Adrenal gland (tissue), 12 donors: ENCODE results near the gene VIPR1. TPM values are rescaled to one million over a fixed set of nuclear protein-coding genes. Genes with fewer than 3 reads are reported as not detected.

ENCODE experiments used
- DNase-seq, 7 donors: peaks; one replicate each; pipeline ENCODE4 v3.0.0-alpha.2; 2019 to 2020
- H3K27ac ChIP-seq, 5 donors: fragments of 200-600 bp; sonication (generic) in 4 of 5; 1 replicate in 3 of 5; 2 replicates in 2 of 5; pipeline versions ENCODE4 v1.5.1 to v1.8.0; 2016 to 2020; ENCODE audit warnings: mild to moderate bottlenecking in 1 of 5
- H3K27me3 ChIP-seq: fragments of 200-600 bp; 2 replicates; pipeline ENCODE4 v1.8.0; 2021
- H3K36me3 ChIP-seq, 2 donors: fragments of 200-600 bp; replicated peaks in 1 of 2; 1 replicate in 1 of 2; 2 replicates in 1 of 2; pipeline versions ENCODE4 v1.5.1 to v1.8.0; 2018 to 2022
- H3K4me1 ChIP-seq, 2 donors: fragments of 200-600 bp; replicated peaks in 1 of 2; 1 replicate in 1 of 2; 2 replicates in 1 of 2; pipeline versions ENCODE4 v1.5.1 to v1.8.0; 2018 to 2021
- H3K4me3 ChIP-seq, 4 donors: fragments of 200-600 bp; sonication (generic) in 3 of 4; one replicate each; pipeline ENCODE4 v1.5.1; 2016 to 2018
- H3K9me3 ChIP-seq, 3 donors: fragments of 200-600 bp; sonication (generic) in 1 of 3; replicated peaks in 1 of 3; 1 replicate in 2 of 3; 2 replicates in 1 of 3; pipeline versions ENCODE4 v1.5.1 to v1.8.0; 2016 to 2021
- POLR2A ChIP-seq, 2 donors: fragments of 450-650 bp; IDR thresholded peaks; one replicate each; pipeline ENCODE4 v1.6.1; 2017; ENCODE audit warnings: antibody characterized with exemption in 2 of 2, mild to moderate bottlenecking in 2 of 2, moderate library complexity in 1 of 2
- WGBS, 4 donors: extraction: QIAGEN DNeasy Blood & Tissue Kit in 2 of 4; methylation state at CpG; one replicate each; pipeline versions ENCODE4 v1.1.5 to v1.1.7; 2013 to 2017; 5-methylcytosine and 5-hydroxymethylcytosine counted together
- intact Hi-C, 2 donors: fragments of 100-400 bp; cut with DNase I; formaldehyde crosslinking; loops; one replicate each; pipeline versions ENCODE4 v1.14.1 to v1.15.0; 2022 to 2023
- polyA plus RNA-seq, 3 donors: library from polyadenylated mRNA; stranded (reverse); fragments of 200-250 nt in 2 of 3; fragments of 350-450 nt in 1 of 3; fragmentation: Illumina TruSeq in 1 of 3; extraction: RNeasy Lipid Tissue Mini Kit (QIAGEN cat#74804) in 1 of 3; gene quantifications; one replicate each; pipeline ENCODE4 v1.2.3, GENCODE V29; 2013 to 2014
- total RNA-seq, 9 donors: library from RNA; depleted of rRNA in 4 of 9; stranded (reverse); fragments of >200 nt in 4 of 9; fragments of 120-200 nt in 1 of 9; fragmentation: NEBNext Ultra II Directional in 1 of 9; extraction: Animal tissue kit (Norgen Biotek cat#: 25700) in 1 of 9; gene quantifications; one replicate each; pipeline versions ENCODE4 v1.1.0 to v1.2.4, GENCODE V29; 2013 to 2023
- TF ChIP-seq, protein P1 (sequence below), 6 experiments: fragments of 450-650 bp in 4 of 6; fragments of 200-600 bp in 2 of 6; sonication (generic) in 1 of 6; IDR thresholded peaks; 1 replicate in 5 of 6; 2 replicates in 1 of 6; pipeline versions ENCODE4 v1.5.1 to v1.8.0; 2016 to 2021; ENCODE audit warnings: antibody characterized with exemption in 6 of 6, mild to moderate bottlenecking in 2 of 6, moderate library complexity in 1 of 6
- donor health status: healthy with polysubstance abuse.
- donor health status: Bipolar disorder and iron deficiency.
- donor health status: DM: yes; HTN: yes; CAD: no.
- donor health status: DM: no; HTN: no; CAD: no.
- donor health status: DM: no; HTN: no; CAD: no.
- donor health status: DM: yes; HTN: yes; CAD: no.

The VIPR1 gene
- total and polyA plus RNA-seq, 12 donors = 0.55 to 24.4 (median 3.5) TPM

DNA sequence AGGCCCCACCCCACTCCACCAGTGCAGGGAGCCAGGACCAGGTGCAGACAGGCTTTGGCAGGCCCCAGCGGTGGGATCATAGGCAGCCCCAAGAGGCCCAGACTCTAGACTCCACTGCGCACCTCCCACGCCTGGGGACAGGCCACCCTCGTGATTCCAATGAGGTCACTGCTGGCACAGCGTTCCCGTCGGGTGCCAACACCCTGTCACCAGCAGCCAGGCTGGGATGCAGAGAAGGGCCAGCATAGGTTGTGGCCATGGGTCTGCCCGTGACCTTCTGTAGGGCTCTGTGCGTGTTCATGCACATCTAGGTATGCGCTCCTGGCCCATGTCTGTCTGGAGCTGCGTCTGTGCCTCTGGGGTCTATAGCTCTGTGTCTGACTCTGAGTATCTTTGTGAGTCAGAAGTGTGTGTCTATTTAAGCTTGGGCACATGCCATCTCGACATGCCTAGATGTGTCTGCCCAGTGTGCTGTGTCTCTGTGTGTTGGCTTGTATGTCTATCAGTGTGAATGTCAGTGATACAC lies 13.0 kb downstream of the VIPR1 start:
- WGBS, 4 donors = 89 to 100% (median 93%) methylated on average over 1 to 12 of the region's 12 CpGs
- no peak overlapping the region for H3K27ac ChIP-seq
- no peaks in the 10 kb centered on the region for H3K4me1 ChIP-seq
- H3K27me3 ChIP-seq = no peaks in the 10 kb centered on the region
- TF ChIP-seq, protein P1, sequence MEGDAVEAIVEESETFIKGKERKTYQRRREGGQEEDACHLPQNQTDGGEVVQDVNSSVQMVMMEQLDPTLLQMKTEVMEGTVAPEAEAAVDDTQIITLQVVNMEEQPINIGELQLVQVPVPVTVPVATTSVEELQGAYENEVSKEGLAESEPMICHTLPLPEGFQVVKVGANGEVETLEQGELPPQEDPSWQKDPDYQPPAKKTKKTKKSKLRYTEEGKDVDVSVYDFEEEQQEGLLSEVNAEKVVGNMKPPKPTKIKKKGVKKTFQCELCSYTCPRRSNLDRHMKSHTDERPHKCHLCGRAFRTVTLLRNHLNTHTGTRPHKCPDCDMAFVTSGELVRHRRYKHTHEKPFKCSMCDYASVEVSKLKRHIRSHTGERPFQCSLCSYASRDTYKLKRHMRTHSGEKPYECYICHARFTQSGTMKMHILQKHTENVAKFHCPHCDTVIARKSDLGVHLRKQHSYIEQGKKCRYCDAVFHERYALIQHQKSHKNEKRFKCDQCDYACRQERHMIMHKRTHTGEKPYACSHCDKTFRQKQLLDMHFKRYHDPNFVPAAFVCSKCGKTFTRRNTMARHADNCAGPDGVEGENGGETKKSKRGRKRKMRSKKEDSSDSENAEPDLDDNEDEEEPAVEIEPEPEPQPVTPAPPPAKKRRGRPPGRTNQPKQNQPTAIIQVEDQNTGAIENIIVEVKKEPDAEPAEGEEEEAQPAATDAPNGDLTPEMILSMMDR (IDR thresholded peaks at IDR 0.05) = no peak
- no peak for TF ChIP-seq POLR2A (IDR thresholded peaks at IDR 0.05)
- no peaks in the 10 kb centered on the region for H3K36me3 ChIP-seq
- H3K4me3 ChIP-seq = no peak overlapping the region
- no peaks in the 10 kb centered on the region for H3K9me3 ChIP-seq
- intact Hi-C loops = no loop called here
- DNase-seq = no peak

DNA sequence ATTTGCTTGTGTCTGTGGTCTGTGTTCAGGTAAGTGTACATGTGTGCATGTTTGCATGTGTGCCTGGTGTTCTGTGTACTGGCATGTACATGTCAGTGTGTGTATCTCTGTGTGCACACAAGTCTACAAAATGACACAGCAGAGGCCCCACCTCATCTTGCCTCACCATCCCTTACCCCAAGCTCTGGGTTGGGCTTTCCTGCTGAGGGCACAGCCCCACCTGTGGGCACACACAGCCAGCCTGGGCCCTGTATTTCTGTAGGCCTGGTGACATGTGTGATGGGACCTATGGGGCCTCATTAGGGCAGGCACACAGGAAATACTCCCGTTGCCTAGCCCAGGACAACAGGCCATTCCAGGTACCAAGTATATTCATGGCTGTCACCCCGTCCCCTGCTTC lies 13.5 kb downstream of the VIPR1 start:
- Histone ChIP-seq H3K4me3 (no peak overlapping the region), H3K9me3 (no peaks in the 10 kb centered on the region), H3K27me3 (no peaks in the 10 kb centered on the region), H3K36me3 (no peaks in the 10 kb centered on the region), H3K27ac (no peak overlapping the region), H3K4me1 (no peaks in the 10 kb centered on the region)
- WGBS, 4 donors = 74 to 100% (median 85%) methylated on average over 2 of the region's 2 CpGs
- TF ChIP-seq POLR2A (IDR thresholded peaks at IDR 0.05) = no peak
- TF ChIP-seq, protein P1 (IDR thresholded peaks at IDR 0.05) = no peak
- intact Hi-C loops = no loop called here
- DNase-seq = no peak

DNA sequence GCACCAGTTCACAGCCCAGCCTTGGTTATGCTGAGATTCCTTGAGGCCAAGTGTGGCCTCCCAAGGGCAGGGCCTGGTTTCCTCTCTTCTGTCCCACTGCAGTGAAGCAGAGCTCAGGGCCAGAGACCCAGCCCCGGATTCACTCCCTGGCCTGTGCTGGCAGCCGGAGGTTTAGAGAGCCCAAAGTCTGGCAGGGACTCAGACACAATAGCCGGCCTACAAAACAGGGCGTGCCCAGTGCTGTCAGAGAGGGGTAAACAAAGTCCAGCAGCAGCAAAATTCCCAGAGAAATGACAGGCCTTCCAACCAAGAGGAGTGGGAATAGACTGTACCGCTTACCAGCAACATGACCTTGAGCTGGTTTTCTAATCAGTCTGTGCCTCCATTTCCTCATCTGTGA lies 14.0 kb downstream of the VIPR1 start:
- peak in 1 of 7 donors; percentile 37 for DNase-seq
- 73 to 87% (median 80%) methylated on average over 5 of the region's 5 CpGs for WGBS, 4 donors
- Histone ChIP-seq H3K36me3 (no peaks in the 10 kb centered on the region), H3K4me3 (no peak overlapping the region), H3K27ac (no peak overlapping the region), H3K27me3 (no peaks in the 10 kb centered on the region), H3K9me3 (no peaks in the 10 kb centered on the region), H3K4me1 (no peaks in the 10 kb centered on the region)
- intact Hi-C loops = no loop called here
- TF ChIP-seq POLR2A (IDR thresholded peaks at IDR 0.05) = no peak
- TF ChIP-seq, protein P1 (IDR thresholded peaks at IDR 0.05) = no peak

DNA sequence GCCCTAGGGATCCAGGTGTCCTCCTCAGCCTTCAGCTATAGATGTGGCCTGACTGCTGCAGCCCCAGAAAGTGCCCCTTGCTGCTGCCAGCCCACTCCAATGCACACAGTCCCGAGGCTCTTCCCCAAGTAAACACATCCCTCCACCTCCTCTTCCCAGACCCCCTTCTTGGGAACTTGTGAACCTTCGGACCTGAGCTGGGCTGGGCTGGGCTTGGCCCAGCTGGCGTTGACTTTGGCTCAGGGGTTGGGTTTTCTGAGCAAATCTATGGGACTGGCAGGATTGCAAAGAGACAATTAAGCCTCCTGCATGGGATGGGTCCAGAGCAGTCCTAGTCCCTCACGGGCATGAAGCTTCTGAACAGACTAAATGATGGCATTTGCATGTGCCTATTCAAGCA lies 14.7 kb downstream of the VIPR1 start:
- H3K9me3 ChIP-seq = no peaks in the 10 kb centered on the region
- H3K36me3 ChIP-seq = no peaks in the 10 kb centered on the region
- no peak overlapping the region for H3K4me3 ChIP-seq
- DNase-seq = no peak
- WGBS, 4 donors = 63 to 93% (median 78%) methylated on average over 4 of the region's 4 CpGs
- H3K27me3 ChIP-seq = no peaks in the 10 kb centered on the region
- H3K4me1 ChIP-seq = no peaks in the 10 kb centered on the region
- intact Hi-C loops = no loop called here
- H3K27ac ChIP-seq = no peak overlapping the region
- TF ChIP-seq, protein P1 (IDR thresholded peaks at IDR 0.05) = no peak
- TF ChIP-seq POLR2A (IDR thresholded peaks at IDR 0.05) = no peak
